H1 (cell line): ENCODE data around the gene OTC.

Experiments
- PHF8 ChIP-seq: fragments of 200-600 bp; sonication (generic); conservative IDR thresholded peaks from 2 replicates; pipeline ENCODE4 v1.7.1; 2012; ENCODE audit warnings: low read depth, mild to moderate bottlenecking, inconsistent platforms, low read length, moderate library complexity
- POLR2A ChIP-seq, 2 experiments: IDR thresholded peaks; 1 replicate in 1 of 2; 2 replicates in 1 of 2; pipeline ENCODE4 v1.6.1; 2011; ENCODE audit warnings: low read depth in 2 of 2, low read length in 2 of 2, mild to moderate bottlenecking in 2 of 2; ENCODE audit errors: control extremely low read depth in 1 of 2
- RXRA ChIP-seq: IDR thresholded peaks from 2 replicates; pipeline ENCODE4 v1.6.1; 2011; ENCODE audit warnings: low read depth, mild to moderate bottlenecking, low read length, moderate library complexity; ENCODE audit not compliant: insufficient read depth
- SIRT6 ChIP-seq: IDR thresholded peaks from one replicate; pipeline ENCODE4 v1.7.1; 2012; ENCODE audit warnings: low read length, inconsistent platforms
- YY1 ChIP-seq: IDR thresholded peaks from 2 replicates; pipeline ENCODE4 v1.6.1; 2011; ENCODE audit warnings: low read depth, mild to moderate bottlenecking, low read length
- TF ChIP-seq, protein P1 (sequence below), 3 experiments: IDR thresholded peaks; 1 replicate in 2 of 3; 2 replicates in 1 of 3; pipeline versions ENCODE4 v1.5.1 to v1.6.1; 2011; ENCODE audit warnings: low read length in 3 of 3, mild to moderate bottlenecking in 3 of 3, inconsistent platforms in 2 of 3, low read depth in 1 of 3, moderate library complexity in 1 of 3; ENCODE audit not compliant: insufficient read depth in 1 of 3; ENCODE audit errors: control extremely low read depth in 1 of 3

DNA sequence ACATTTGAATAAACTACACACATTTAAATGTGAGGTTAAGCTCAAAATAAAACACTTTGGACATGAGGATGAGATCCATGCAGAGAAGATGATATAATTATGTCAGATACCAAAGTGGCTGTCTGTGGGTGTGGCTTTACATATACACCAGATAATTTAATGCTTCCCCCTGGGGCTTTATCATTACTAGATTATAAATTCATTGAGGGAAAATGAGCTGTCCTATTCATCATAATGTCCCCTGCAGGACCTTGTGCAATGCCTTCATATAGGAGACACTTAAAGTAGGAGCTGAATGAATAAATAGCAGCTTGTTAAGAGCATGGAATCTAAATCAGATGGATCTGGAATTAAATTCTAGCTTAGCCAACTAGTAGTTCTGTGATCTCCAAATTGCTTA is 49.7 kb downstream of the OTC start:
- TF ChIP-seq POLR2A (IDR thresholded peaks at IDR 0.05; ENCODE audit: control extremely low read depth in 1 of 2, low read depth in 2 of 2, low read length in 2 of 2) (no peak), YY1 (no peak), RXRA (no peak), SIRT6 (no peak), PHF8 (no peak)
- TF ChIP-seq, protein P1, sequence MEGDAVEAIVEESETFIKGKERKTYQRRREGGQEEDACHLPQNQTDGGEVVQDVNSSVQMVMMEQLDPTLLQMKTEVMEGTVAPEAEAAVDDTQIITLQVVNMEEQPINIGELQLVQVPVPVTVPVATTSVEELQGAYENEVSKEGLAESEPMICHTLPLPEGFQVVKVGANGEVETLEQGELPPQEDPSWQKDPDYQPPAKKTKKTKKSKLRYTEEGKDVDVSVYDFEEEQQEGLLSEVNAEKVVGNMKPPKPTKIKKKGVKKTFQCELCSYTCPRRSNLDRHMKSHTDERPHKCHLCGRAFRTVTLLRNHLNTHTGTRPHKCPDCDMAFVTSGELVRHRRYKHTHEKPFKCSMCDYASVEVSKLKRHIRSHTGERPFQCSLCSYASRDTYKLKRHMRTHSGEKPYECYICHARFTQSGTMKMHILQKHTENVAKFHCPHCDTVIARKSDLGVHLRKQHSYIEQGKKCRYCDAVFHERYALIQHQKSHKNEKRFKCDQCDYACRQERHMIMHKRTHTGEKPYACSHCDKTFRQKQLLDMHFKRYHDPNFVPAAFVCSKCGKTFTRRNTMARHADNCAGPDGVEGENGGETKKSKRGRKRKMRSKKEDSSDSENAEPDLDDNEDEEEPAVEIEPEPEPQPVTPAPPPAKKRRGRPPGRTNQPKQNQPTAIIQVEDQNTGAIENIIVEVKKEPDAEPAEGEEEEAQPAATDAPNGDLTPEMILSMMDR (IDR thresholded peaks at IDR 0.05; ENCODE audit: control extremely low read depth in 1 of 3, insufficient read depth in 1 of 3, low read depth in 1 of 3, low read length in 3 of 3): no peak
